Measurements from ENCODE around the gene GTPBP3. TPM values are rescaled to one million over a fixed set of nuclear protein-coding genes. Genes with fewer than 3 reads are reported as not detected.

GTPBP3 gene
- total RNA-seq, 1 donor from 2014 or later: 79.5 TPM

DNA sequence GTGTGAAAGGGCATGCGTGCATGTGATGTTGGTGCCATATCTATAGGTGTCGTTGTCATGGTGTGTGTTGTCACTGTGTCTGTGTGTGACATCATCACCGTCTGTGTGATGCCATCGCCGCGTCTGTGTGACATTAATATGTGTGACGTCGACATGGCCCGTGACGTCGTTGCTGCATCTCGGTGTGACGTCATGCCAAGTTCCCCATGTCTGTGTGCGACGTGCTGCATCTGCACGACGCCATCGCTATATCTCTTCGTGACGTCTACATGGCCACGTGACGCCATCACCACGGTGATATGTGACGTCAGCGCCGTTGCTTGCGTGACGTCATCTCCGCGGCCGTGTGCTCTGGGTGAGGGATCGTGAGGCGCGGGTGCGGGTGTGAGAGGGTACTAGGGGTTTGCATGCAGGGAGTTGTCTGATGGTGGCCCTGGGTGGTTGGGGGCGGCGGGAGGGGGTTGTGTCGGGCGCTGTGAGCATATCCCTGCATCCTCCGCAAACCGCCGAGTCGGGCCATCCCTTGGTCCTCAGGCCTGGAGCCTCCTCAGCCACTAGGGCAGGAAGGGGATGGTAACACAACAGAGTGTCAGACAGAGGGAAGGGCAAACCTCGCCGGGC, 14.6 kb downstream of the GTPBP3 start:
- DNase-seq (ENCODE audit: low read depth): no peak
- TF ChIP-seq, protein P1, sequence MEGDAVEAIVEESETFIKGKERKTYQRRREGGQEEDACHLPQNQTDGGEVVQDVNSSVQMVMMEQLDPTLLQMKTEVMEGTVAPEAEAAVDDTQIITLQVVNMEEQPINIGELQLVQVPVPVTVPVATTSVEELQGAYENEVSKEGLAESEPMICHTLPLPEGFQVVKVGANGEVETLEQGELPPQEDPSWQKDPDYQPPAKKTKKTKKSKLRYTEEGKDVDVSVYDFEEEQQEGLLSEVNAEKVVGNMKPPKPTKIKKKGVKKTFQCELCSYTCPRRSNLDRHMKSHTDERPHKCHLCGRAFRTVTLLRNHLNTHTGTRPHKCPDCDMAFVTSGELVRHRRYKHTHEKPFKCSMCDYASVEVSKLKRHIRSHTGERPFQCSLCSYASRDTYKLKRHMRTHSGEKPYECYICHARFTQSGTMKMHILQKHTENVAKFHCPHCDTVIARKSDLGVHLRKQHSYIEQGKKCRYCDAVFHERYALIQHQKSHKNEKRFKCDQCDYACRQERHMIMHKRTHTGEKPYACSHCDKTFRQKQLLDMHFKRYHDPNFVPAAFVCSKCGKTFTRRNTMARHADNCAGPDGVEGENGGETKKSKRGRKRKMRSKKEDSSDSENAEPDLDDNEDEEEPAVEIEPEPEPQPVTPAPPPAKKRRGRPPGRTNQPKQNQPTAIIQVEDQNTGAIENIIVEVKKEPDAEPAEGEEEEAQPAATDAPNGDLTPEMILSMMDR (conservative IDR thresholded peaks at IDR 0.05; ENCODE audit: low read depth, low read length): no peak
- H3K4me3 ChIP-seq (ENCODE audit: low read depth, low read length): no peak overlapping the region

DNA sequence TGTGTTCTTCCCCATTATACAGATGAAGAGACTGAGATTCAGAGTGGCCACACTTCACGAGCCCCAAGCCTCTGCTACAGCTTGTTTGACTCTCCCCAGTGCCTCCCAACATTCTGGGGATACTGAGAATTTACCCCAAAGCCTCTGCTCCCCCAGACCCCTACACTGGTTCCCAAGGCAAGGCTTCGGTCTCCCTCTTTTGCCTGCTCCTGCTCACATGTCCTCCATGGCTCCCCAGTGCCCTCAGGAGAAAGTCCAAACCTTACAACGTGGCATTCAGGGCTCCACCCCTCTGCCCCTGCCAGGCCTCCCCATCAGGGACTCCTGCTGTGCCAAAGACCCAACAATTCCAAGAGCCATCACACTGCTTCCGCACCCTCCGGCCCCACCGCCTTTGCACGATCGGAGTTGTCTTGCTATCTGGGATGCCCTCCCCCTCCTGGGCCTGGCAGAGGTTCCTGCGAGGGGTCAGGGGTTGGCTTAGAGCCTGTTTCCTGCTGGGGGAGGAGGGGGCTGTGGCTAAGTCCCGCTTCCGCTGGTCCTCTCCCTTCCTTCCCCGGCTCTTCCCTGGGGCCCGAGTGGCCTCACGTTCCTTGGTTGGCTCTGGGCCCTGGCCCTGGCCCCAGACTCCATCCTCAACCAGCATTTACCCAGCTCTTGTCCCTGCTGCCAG, 15.4 kb downstream of the GTPBP3 start:
- no peak for DNase-seq (ENCODE audit: low read depth)
- H3K4me3 ChIP-seq (ENCODE audit: low read depth, low read length): no peak overlapping the region
- TF ChIP-seq, protein P1 (conservative IDR thresholded peaks at IDR 0.05; ENCODE audit: low read depth, low read length): no peak

DNA sequence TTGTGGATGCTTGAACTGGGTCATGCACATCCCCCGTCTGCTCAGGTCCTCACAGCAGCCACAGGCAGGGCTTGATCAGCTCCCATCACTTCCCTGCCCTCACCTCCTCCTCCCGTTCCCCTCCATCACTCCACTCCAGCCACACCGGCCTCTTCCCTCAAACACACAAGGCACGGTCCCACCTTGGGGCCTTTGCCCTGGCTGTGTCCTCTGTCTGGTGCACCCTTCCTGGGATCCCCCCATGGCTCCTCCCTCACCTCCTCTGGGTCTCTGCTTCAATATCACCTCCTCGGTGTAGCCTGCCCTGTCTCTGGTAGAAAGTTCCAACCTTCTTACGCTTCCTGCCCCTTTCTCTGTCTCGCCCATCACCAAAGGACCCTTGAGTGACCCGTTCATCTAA, 16.0 kb downstream of the GTPBP3 start:
- TF ChIP-seq, protein P1 (conservative IDR thresholded peaks at IDR 0.05; ENCODE audit: low read depth, low read length): no peak
- no peak for DNase-seq (ENCODE audit: low read depth)
- no peak overlapping the region for H3K4me3 ChIP-seq (ENCODE audit: low read depth, low read length)

DNA sequence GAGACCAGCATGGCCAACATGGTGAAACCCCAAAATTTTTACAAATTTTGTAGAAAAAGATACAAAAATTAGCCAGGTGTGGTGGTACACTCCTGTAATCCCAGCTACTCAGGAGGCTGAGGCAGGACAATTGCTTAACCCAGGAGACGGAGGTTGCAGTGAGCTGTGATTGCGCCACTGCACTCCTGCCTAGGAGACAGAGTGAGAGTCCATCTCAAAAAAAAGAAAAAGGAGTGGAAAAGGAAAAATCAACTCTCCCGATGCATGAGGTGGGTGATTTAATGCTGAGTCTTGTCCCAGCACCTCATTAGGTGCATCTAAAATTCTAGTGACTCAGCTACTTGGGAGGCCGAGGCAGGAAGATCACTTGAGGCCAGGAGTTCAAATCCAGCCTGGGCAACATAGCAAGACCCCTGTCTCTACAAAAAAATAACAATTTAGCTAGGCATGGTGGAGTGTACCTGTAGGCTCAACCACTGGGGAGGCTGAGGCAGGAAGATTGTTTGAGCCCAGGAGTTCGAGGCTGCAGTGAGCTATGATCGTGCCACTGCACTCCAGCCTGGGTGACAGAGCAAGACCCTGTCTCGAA, 19.8 kb downstream of the GTPBP3 start:
- DNase-seq (ENCODE audit: low read depth): no peak
- H3K4me3 ChIP-seq (ENCODE audit: low read depth, low read length): no peak overlapping the region
- TF ChIP-seq, protein P1 (conservative IDR thresholded peaks at IDR 0.05; ENCODE audit: low read depth, low read length): no peak

DNA sequence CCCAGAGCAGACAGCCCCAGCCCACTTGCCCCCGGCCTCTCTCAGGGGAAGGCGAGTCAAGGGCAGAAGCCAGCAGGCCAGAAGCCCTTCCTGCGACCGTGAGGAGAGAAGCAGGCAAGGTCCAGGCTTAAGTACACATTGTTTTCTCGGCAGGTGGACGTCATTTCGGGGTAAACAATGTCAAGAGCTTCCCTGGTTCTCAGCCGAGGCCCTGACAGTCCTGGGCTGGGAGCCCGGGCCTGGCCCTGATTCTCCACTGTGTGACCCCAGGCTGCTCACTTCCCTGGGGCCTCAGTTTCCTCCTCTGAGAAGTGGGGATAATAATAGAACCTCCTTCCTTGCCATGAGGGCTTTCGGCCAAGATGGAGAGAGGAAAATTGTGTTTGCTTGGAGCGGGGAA, 20.4 kb downstream of the GTPBP3 start:
- TF ChIP-seq, protein P1 (conservative IDR thresholded peaks at IDR 0.05; ENCODE audit: low read depth, low read length): no peak
- DNase-seq (ENCODE audit: low read depth): no peak
- H3K4me3 ChIP-seq (ENCODE audit: low read depth, low read length): no peak overlapping the region

DNA sequence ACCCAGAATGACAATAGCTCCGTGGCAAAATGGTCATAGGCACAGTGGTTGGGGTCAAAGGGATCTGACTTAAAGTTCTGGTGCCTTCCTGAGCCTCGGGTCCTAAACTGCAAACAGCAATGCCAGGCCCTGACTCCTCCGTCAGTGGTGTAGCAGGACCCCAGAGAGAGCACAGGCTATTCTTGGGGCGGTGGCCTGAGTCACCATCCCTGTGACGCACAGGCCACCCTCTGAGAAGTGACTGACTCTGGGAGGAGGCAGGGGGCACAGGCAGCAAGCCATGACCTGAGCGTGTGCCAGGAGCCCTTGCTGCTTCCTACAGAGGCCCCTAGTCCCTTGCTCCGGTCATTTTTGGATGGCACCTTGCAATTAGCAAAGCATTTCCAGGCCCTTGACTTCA, 21.0 kb downstream of the GTPBP3 start:
- TF ChIP-seq, protein P1 (conservative IDR thresholded peaks at IDR 0.05; ENCODE audit: low read depth, low read length): no peak
- no peak overlapping the region for H3K4me3 ChIP-seq (ENCODE audit: low read depth, low read length)
- DNase-seq (ENCODE audit: low read depth): no peak
